Subcutaneous abdominal adipose tissue (tissue), 5 donors: Measurements from ENCODE around the gene GNAL.
"Not testable (repeated sequence)": the region's sequence is repeated elsewhere in the genome, so short reads cannot be mapped to it uniquely, and the experiment has no call there.

ENCODE experiments used
- H3K27ac ChIP-seq: one replicate; pipeline ENCODE4 v1.7.0; 2013; ENCODE audit warnings: low read depth, mild to moderate bottlenecking, inconsistent platforms, low read length, moderate library complexity
- H3K27me3 ChIP-seq, 5 donors: one replicate each; pipeline ENCODE4 v1.7.0; 2013; ENCODE audit warnings: low read length in 5 of 5, inconsistent platforms in 1 of 5; ENCODE audit not compliant: control insufficient read depth in 5 of 5, insufficient read depth in 4 of 5
- H3K36me3 ChIP-seq, 5 donors: one replicate each; pipeline ENCODE4 v1.7.0; 2013; ENCODE audit warnings: low read length in 5 of 5; ENCODE audit not compliant: control insufficient read depth in 5 of 5, insufficient read depth in 5 of 5
- H3K4me1 ChIP-seq, 5 donors: one replicate each; pipeline ENCODE4 v1.7.0; 2013; ENCODE audit warnings: low read length in 5 of 5, mild to moderate bottlenecking in 3 of 5, moderate library complexity in 1 of 5; ENCODE audit not compliant: control insufficient read depth in 5 of 5, insufficient read depth in 5 of 5
- H3K4me3 ChIP-seq, 5 donors: one replicate each; pipeline ENCODE4 v1.7.0; 2013; ENCODE audit warnings: low read length in 5 of 5, low read depth in 1 of 5
- H3K9ac ChIP-seq, 5 donors: one replicate each; pipeline ENCODE4 v1.7.0; 2013; ENCODE audit warnings: low read length in 5 of 5, mild to moderate bottlenecking in 4 of 5, moderate library complexity in 3 of 5
- H3K9me3 ChIP-seq, 5 donors: one replicate each; pipeline ENCODE4 v1.7.0; 2013; ENCODE audit warnings: low read length in 5 of 5; ENCODE audit not compliant: control insufficient read depth in 5 of 5
- donor health status: healthy.
- donor health status: healthy.
- donor health status: healthy.
- donor health status: healthy.
- donor health status: healthy.

GNAL gene

GRCh38 chr18:11716767-11717315 lies 27.8 kb downstream of the GNAL start:
- H3K36me3 ChIP-seq, H3K9me3 ChIP-seq, H3K27ac ChIP-seq, H3K4me3 ChIP-seq, H3K27me3 ChIP-seq, H3K9ac ChIP-seq: not testable (repeated sequence)
- H3K4me1 ChIP-seq: peaks cover 0 to 17% (median 4%) of the 10 kb centered on the region in 5 donors

- peaks cover 0 to 4% (median 0%) of the 10 kb centered on the region in 5 donors for H3K4me1 ChIP-seq
- no peak overlapping the region for H3K9ac ChIP-seq
- H3K27ac ChIP-seq: no peak overlapping the region
- H3K36me3 ChIP-seq: no peaks in the 10 kb centered on the region
- H3K9me3 ChIP-seq: no peaks in the 10 kb centered on the region
- H3K4me3 ChIP-seq: no peak overlapping the region
- no peaks in the 10 kb centered on the region for H3K27me3 ChIP-seq
Measured at GRCh38 chr18:11719050-11719449, 30.0 kb downstream of the GNAL start.

GRCh38 chr18:11719621-11720020 lies 30.6 kb downstream of the GNAL start:
- Histone ChIP-seq H3K27ac (no peak overlapping the region), H3K4me3 (no peak overlapping the region), H3K9me3 (no peaks in the 10 kb centered on the region), H3K4me1 (peaks cover 0 to 4% (median 0%) of the 10 kb centered on the region in 5 donors), H3K9ac (no peak overlapping the region), H3K36me3 (no peaks in the 10 kb centered on the region), H3K27me3 (no peaks in the 10 kb centered on the region)

- Histone ChIP-seq H3K27me3 (no peaks in the 10 kb centered on the region), H3K27ac (no peak overlapping the region), H3K9ac (no peak overlapping the region), H3K9me3 (no peaks in the 10 kb centered on the region), H3K4me1 (peaks cover 0 to 4% (median 0%) of the 10 kb centered on the region in 5 donors), H3K4me3 (no peak overlapping the region), H3K36me3 (no peaks in the 10 kb centered on the region)
Measured at GRCh38 chr18:11721720-11722119, 32.7 kb downstream of the GNAL start.

GRCh38 chr18:11724781-11725180 lies 35.7 kb downstream of the GNAL start:
- no peaks in the 10 kb centered on the region for H3K27me3 ChIP-seq
- no peak overlapping the region for H3K9ac ChIP-seq
- no peak overlapping the region for H3K27ac ChIP-seq
- no peaks in the 10 kb centered on the region for H3K9me3 ChIP-seq
- no peaks in the 10 kb centered on the region for H3K36me3 ChIP-seq
- H3K4me3 ChIP-seq: no peak overlapping the region
- peaks cover 0 to 4% (median 0%) of the 10 kb centered on the region in 5 donors for H3K4me1 ChIP-seq

GRCh38 chr18:11726556-11726955 lies 37.5 kb downstream of the GNAL start:
- H3K27me3 ChIP-seq: peaks cover 0 to 3% (median 0%) of the 10 kb centered on the region in 5 donors
- H3K36me3 ChIP-seq: no peaks in the 10 kb centered on the region
- H3K27ac ChIP-seq: no peak overlapping the region
- no peaks in the 10 kb centered on the region for H3K9me3 ChIP-seq
- H3K9ac ChIP-seq: no peak overlapping the region
- no peak overlapping the region for H3K4me3 ChIP-seq
- no peaks in the 10 kb centered on the region for H3K4me1 ChIP-seq

- peaks cover 0 to 6% (median 0%) of the 10 kb centered on the region in 5 donors for H3K27me3 ChIP-seq
- peaks cover under 1 to 4% (median 3%) of the 10 kb centered on the region in 5 donors for H3K4me1 ChIP-seq
- no peak overlapping the region for H3K4me3 ChIP-seq
- H3K9ac ChIP-seq: no peak overlapping the region
- H3K27ac ChIP-seq: no peak overlapping the region
- no peaks in the 10 kb centered on the region for H3K9me3 ChIP-seq
- H3K36me3 ChIP-seq: no peaks in the 10 kb centered on the region
Measured at GRCh38 chr18:11728249-11728648, 39.2 kb downstream of the GNAL start.

- Histone ChIP-seq H3K27me3 (peaks cover 0 to 9% (median 0%) of the 10 kb centered on the region in 5 donors), H3K4me3 (no peak overlapping the region), H3K4me1 (peaks cover 2 to 6% (median 4%) of the 10 kb centered on the region in 5 donors), H3K36me3 (no peaks in the 10 kb centered on the region), H3K9me3 (no peaks in the 10 kb centered on the region), H3K9ac (no peak overlapping the region), H3K27ac (no peak overlapping the region)
Measured at GRCh38 chr18:11729556-11729955, 40.5 kb downstream of the GNAL start.

- H3K27ac ChIP-seq: no peak overlapping the region
- no peaks in the 10 kb centered on the region for H3K9me3 ChIP-seq
- no peaks in the 10 kb centered on the region for H3K36me3 ChIP-seq
- peaks cover 0 to 13% (median 0%) of the 10 kb centered on the region in 5 donors for H3K27me3 ChIP-seq
- H3K4me1 ChIP-seq: peaks cover 2 to 6% (median 4%) of the 10 kb centered on the region in 5 donors
- H3K9ac ChIP-seq: peak overlapping the region in 2 of 5 donors; percentile 0 to 38
- peak overlapping the region; percentile 57 to 72 (median 67) for H3K4me3 ChIP-seq
Measured at GRCh38 chr18:11733031-11733430, 44.0 kb downstream of the GNAL start.

- no peak overlapping the region for H3K9ac ChIP-seq
- peaks cover 2 to 6% (median 4%) of the 10 kb centered on the region in 5 donors for H3K4me1 ChIP-seq
- no peak overlapping the region for H3K4me3 ChIP-seq
- no peaks in the 10 kb centered on the region for H3K36me3 ChIP-seq
- H3K27ac ChIP-seq: no peak overlapping the region
- H3K27me3 ChIP-seq: peaks cover 0 to 11% (median 0%) of the 10 kb centered on the region in 5 donors
- no peaks in the 10 kb centered on the region for H3K9me3 ChIP-seq
Measured at GRCh38 chr18:11736656-11737055, 47.6 kb downstream of the GNAL start.
